T-helper 2 cell (primary cell): ENCODE data around the gene CD84.
A peak's percentile ranks its signal among the peaks of the same experiment; 100 is the strongest.
"Not testable (repeated sequence)": the region's sequence is repeated elsewhere in the genome, so short reads cannot be mapped to it uniquely, and the experiment has no call there.

Experiments used
- DNase-seq, 5 experiments: peaks; one replicate each; pipeline versions ENCODE4 v3.0.0 to v3.0.0-alpha.2; 2012 to 2022

Gene CD84

GRCh38 chr1:160539990-160540858 lies 39.1 kb downstream of the CD84 start:
- peak in 4 of 5 experiments; percentile 27 to 96 (median 55) for DNase-seq

GRCh38 chr1:160539684-160539989 lies 39.7 kb downstream of the CD84 start:
- no peak for DNase-seq

- no peak for DNase-seq
Measured at GRCh38 chr1:160538985-160539651, 40.2 kb downstream of the CD84 start.

GRCh38 chr1:160537714-160538665 lies 41.3 kb downstream of the CD84 start:
- DNase-seq: no peak

- DNase-seq: no peak
Measured at GRCh38 chr1:160534823-160535605, 44.3 kb downstream of the CD84 start.

- DNase-seq: not testable (repeated sequence)
Measured at GRCh38 chr1:160532557-160532813, 46.8 kb downstream of the CD84 start.

- DNase-seq: not testable (repeated sequence)
Measured at GRCh38 chr1:160531809-160532556, 47.3 kb downstream of the CD84 start.

GRCh38 chr1:160529401-160529952 lies 49.8 kb downstream of the CD84 start:
- DNase-seq: not testable (repeated sequence)

GRCh38 chr1:160523789-160524188 lies 55.5 kb downstream of the CD84 start:
- DNase-seq: not testable (repeated sequence)

- peak in 4 of 5 experiments; percentile 9 to 83 (median 26) for DNase-seq
Measured at GRCh38 chr1:160522622-160523345, 56.5 kb downstream of the CD84 start, which contains the start of gene SLAMF6. SLAMF6 (minus strand) TSS chr1:160523255; CDS start chr1:160523192, 63 bp downstream.

- no peak for DNase-seq
Measured at GRCh38 chr1:160522136-160522535, 57.2 kb downstream of the CD84 start.

- DNase-seq: no peak
Measured at GRCh38 chr1:160521554-160521953, 57.7 kb downstream of the CD84 start.

GRCh38 chr1:160520999-160521398 lies 58.3 kb downstream of the CD84 start:
- peak in 1 of 5 experiments; percentile 17 for DNase-seq

GRCh38 chr1:160520582-160520981 lies 58.7 kb downstream of the CD84 start:
- no peak for DNase-seq

GRCh38 chr1:160519642-160520435 lies 59.5 kb downstream of the CD84 start:
- peak in 1 of 5 experiments; percentile 86 for DNase-seq

- not testable (repeated sequence) for DNase-seq
Measured at GRCh38 chr1:160517519-160517918, 61.8 kb downstream of the CD84 start.

GRCh38 chr1:160515908-160516307 lies 63.4 kb downstream of the CD84 start:
- DNase-seq: not testable (repeated sequence)

- no peak for DNase-seq
Measured at GRCh38 chr1:160504651-160505050, 74.6 kb downstream of the CD84 start.

GRCh38 chr1:160503087-160503486 lies 76.2 kb downstream of the CD84 start:
- DNase-seq: no peak
